LNCAP (cell line): ENCODE measurements around the gene PHRF1.

Experiments used
- TF ChIP-seq, protein P1 (sequence below): fragments of 450-650 bp; IDR thresholded peaks from 2 replicates; pipeline ENCODE4 v1.5.1; 2017; ENCODE audit warnings: mild to moderate bottlenecking

Gene PHRF1

GRCh38 chr11:611001-611996, 35.0 kb downstream of the PHRF1 start:
- TF ChIP-seq, protein P1, sequence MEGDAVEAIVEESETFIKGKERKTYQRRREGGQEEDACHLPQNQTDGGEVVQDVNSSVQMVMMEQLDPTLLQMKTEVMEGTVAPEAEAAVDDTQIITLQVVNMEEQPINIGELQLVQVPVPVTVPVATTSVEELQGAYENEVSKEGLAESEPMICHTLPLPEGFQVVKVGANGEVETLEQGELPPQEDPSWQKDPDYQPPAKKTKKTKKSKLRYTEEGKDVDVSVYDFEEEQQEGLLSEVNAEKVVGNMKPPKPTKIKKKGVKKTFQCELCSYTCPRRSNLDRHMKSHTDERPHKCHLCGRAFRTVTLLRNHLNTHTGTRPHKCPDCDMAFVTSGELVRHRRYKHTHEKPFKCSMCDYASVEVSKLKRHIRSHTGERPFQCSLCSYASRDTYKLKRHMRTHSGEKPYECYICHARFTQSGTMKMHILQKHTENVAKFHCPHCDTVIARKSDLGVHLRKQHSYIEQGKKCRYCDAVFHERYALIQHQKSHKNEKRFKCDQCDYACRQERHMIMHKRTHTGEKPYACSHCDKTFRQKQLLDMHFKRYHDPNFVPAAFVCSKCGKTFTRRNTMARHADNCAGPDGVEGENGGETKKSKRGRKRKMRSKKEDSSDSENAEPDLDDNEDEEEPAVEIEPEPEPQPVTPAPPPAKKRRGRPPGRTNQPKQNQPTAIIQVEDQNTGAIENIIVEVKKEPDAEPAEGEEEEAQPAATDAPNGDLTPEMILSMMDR = no peak

- TF ChIP-seq, protein P1 = no peak
Observed at GRCh38 chr11:612201-612960, 36.1 kb downstream of the PHRF1 start.

DNA sequence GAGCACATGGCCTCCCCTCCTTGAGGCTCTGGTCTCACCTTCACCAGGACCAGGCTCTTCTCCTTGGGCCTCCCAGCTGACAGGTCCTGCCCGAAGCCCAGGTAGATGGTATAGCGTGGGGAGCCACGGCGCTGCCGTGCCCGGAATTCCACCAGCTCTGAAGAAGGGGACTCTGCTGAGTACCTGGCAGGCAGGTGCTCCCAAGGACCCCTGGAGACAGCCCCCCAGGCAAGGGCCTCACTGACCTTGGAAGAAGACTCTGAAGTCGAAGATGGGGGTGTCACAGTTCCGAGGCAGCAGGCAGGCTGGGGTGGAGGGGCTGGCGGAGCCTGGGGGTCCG, 36.7 kb downstream of the PHRF1 start:
- TF ChIP-seq, protein P1 = no peak

- TF ChIP-seq, protein P1 = no peak
Observed at GRCh38 chr11:613369-613968, 37.2 kb downstream of the PHRF1 start.

DNA sequence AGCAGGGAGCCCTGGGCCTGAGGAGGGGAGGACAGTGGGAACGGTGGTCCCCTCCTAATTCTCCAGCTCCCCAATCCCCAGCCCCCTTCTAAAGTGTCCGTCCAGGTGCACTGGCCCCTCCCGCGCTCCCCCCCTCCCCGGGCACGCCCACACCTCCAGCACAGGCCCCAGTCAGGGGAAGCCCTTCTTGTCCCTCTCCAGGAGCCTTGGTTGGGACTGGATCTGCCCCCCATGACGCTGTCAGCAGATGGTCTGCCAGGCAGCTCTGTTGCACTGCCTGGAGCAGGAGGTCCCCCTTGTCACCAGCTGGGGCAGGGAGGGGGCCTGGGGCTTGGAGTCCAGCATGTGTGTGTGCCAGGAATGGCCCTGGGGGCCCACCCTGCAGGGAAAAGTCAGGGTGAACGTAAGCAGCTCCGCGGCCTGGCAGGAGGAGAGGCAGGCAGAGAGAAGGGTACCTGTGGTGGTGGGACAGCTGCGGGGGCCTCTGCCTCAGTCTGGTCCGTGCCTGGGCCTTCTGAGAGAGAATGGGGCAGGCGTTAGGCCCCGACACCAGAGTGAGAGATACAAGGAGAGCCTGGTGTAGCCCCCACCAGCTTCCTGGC, 37.9 kb downstream of the PHRF1 start:
- TF ChIP-seq, protein P1 = no peak

- TF ChIP-seq, protein P1 = no peak
Observed at GRCh38 chr11:614623-615503, 38.6 kb downstream of the PHRF1 start.
